ENCODE measurements around the gene TRERF1.

DNA sequence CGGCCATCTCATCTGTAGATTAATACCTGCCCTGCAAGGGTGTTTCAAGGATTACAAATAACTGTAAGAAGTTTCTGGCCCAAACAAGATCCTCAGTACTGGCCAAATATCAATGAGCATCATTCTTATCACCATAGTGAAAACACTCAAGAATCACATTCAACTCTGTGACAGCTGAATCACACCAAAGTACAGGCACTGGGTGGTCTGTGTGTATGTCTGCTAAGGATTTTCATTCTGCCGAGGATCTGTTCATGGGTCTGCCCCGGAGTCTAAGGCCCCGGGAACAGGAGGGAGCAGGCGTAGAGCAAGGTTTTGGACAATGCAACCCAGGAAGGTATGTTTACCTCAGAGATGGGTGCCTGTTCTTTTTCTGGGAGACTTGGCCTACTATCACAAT, 110.5 kb downstream of the TRERF1 start:
- TF ChIP-seq, protein P1, sequence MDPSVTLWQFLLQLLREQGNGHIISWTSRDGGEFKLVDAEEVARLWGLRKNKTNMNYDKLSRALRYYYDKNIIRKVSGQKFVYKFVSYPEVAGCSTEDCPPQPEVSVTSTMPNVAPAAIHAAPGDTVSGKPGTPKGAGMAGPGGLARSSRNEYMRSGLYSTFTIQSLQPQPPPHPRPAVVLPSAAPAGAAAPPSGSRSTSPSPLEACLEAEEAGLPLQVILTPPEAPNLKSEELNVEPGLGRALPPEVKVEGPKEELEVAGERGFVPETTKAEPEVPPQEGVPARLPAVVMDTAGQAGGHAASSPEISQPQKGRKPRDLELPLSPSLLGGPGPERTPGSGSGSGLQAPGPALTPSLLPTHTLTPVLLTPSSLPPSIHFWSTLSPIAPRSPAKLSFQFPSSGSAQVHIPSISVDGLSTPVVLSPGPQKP (IDR thresholded peaks at IDR 0.05; ENCODE audit: borderline replicate concordance, low read depth, low read length) = no peak
- TF ChIP-seq MAZ (IDR thresholded peaks at IDR 0.05; ENCODE audit: borderline replicate concordance, low read depth, low read length) = no peak

Measured in IMR-90 (cell line).